Endothelial cell of umbilical vein (primary cell): Measurements from ENCODE around the gene ERFL. TPM values are rescaled to one million over a fixed set of nuclear protein-coding genes. Genes with fewer than 3 reads are reported as not detected.
"Not testable (repeated sequence)": the region's sequence is repeated elsewhere in the genome, so short reads cannot be mapped to it uniquely, and the experiment has no call there.

Experiments used
- BruUV-seq: library from RNA; stranded (reverse); fragments of 400-500 nt; replicated peaks from 2 replicates; lab custom pipeline; 2021; lab: Mats Ljungman, UMichigan
- CTCF ChIA-PET: fragments of 300-600, 350-600 bp; sonication (Branson Sonifier 250); formaldehyde crosslinking; loops from one replicate; lab custom pipeline; 2021; ENCODE audit warnings: antibody characterized with exemption, inconsistent platforms; lab: Charles Lee
- POLR2A ChIA-PET: fragments of 300-600, 350-600 bp; sonication (Branson Sonifier 250); formaldehyde crosslinking; loops from one replicate; lab custom pipeline; 2021; ENCODE audit warnings: antibody characterized with exemption, inconsistent platforms; lab: Charles Lee
- DNase-seq: peaks from one replicate; pipeline ENCODE4 v3.0.0-alpha.2; 2011; ENCODE audit warnings: low read depth, low spot score
- FAIRE-seq: peaks from 2 replicates; lab custom pipeline; 2011; peaks lifted over from hg19 to GRCh38; lab: Jason Lieb, UNC
- H2AFZ ChIP-seq: 2 replicates; pipeline ENCODE4 v1.6.0; 2012; ENCODE audit warnings: low read depth, low read length, control low read depth, inconsistent platforms
- H3K27ac ChIP-seq: 2 replicates; pipeline ENCODE4 v1.5.1; 2011; ENCODE audit warnings: low read depth, mild to moderate bottlenecking, control low read depth, low read length, moderate library complexity; ENCODE audit not compliant: insufficient read depth
- H3K27me3 ChIP-seq, 2 experiments: 2 replicates each; pipeline versions ENCODE4 v1.6.0 to v1.6.1; 2011; ENCODE audit warnings: low read length in 2 of 2, mixed read lengths in 1 of 2; ENCODE audit not compliant: control insufficient read depth in 2 of 2, insufficient read depth in 2 of 2
- H3K36me3 ChIP-seq, 2 experiments: 2 replicates in 1 of 2; 3 replicates in 1 of 2; pipeline ENCODE4 v1.5.1; 2011; ENCODE audit warnings: low read length in 2 of 2, mild to moderate bottlenecking in 1 of 2, moderate library complexity in 1 of 2; ENCODE audit not compliant: control insufficient read depth in 2 of 2, insufficient read depth in 2 of 2; ENCODE audit errors: extremely low read depth in 1 of 2
- H3K4me1 ChIP-seq: 3 replicates; pipeline ENCODE4 v1.5.1; 2011; ENCODE audit warnings: mild to moderate bottlenecking, low read length; ENCODE audit not compliant: control insufficient read depth, insufficient read depth; ENCODE audit errors: extremely low read depth
- H3K4me2 ChIP-seq: 2 replicates; pipeline ENCODE4 v1.6.1; 2011; ENCODE audit warnings: low read length, control low read depth, mixed read lengths; ENCODE audit not compliant: insufficient read depth
- H3K4me3 ChIP-seq, 3 experiments: fragments of 200-600 bp in 1 of 3; sonication (generic), shearing (Covaris generic) in 1 of 3; replicated peaks in 1 of 3; 2 replicates each; pipeline ENCODE4 v1.5.1; 2011 to 2016; ENCODE audit warnings: control low read depth in 3 of 3, low read length in 3 of 3, mild to moderate bottlenecking in 2 of 3, inconsistent platforms in 1 of 3, low read depth in 1 of 3, moderate library complexity in 1 of 3; ENCODE audit not compliant: insufficient read depth in 1 of 3
- H3K79me2 ChIP-seq: 2 replicates; pipeline ENCODE4 v1.6.0; 2012; ENCODE audit warnings: low read length, inconsistent platforms; ENCODE audit not compliant: control insufficient read depth, insufficient read depth
- H3K9ac ChIP-seq: replicated peaks from 2 replicates; pipeline ENCODE3; 2011; ENCODE audit warnings: low read length, control low read depth; ENCODE audit not compliant: insufficient read depth; ENCODE audit errors: extremely low read depth
- H3K9me1 ChIP-seq: replicated peaks from 3 replicates; pipeline ENCODE4 v1.6.0; 2011; ENCODE audit warnings: mild to moderate bottlenecking, low read length; ENCODE audit not compliant: control insufficient read depth, insufficient read depth; ENCODE audit errors: extremely low read depth
- H3K9me3 ChIP-seq: replicated peaks from 2 replicates; pipeline ENCODE4 v1.5.1; 2012; ENCODE audit warnings: low read length, inconsistent platforms; ENCODE audit not compliant: control insufficient read depth, insufficient read depth
- H4K20me1 ChIP-seq: replicated peaks from 2 replicates; pipeline ENCODE3; 2011; ENCODE audit warnings: mild to moderate bottlenecking, low read length; ENCODE audit not compliant: control insufficient read depth, insufficient read depth; ENCODE audit errors: extremely low read depth
- EZH2 ChIP-seq: IDR thresholded peaks from 2 replicates; pipeline ENCODE4 v1.6.1; 2012; ENCODE audit warnings: borderline replicate concordance, low read depth, mild to moderate bottlenecking, moderate library complexity, low read length, inconsistent platforms; ENCODE audit not compliant: severe bottlenecking
- FOS ChIP-seq: IDR thresholded peaks from 2 replicates; pipeline ENCODE4 v1.6.1; 2011; ENCODE audit warnings: mild to moderate bottlenecking, low read length, moderate library complexity, borderline replicate concordance; ENCODE audit not compliant: insufficient read depth
- GATA2 ChIP-seq: IDR thresholded peaks from 2 replicates; pipeline ENCODE4 v1.7.0; 2011; ENCODE audit warnings: low read depth, mild to moderate bottlenecking, moderate library complexity, mixed read lengths, low read length; ENCODE audit not compliant: insufficient read length, insufficient read depth
- JUN ChIP-seq: IDR thresholded peaks from 2 replicates; pipeline ENCODE4 v1.6.1; 2011; ENCODE audit warnings: borderline replicate concordance, low read depth; ENCODE audit not compliant: insufficient read length, insufficient read depth
- MYC ChIP-seq: IDR thresholded peaks from one replicate; pipeline ENCODE4 v1.6.1; 2011; ENCODE audit warnings: mild to moderate bottlenecking, low read depth, low read length
- POLR2A ChIP-seq: IDR thresholded peaks from 2 replicates; pipeline ENCODE4 v1.6.1; 2012; ENCODE audit warnings: low read depth, mild to moderate bottlenecking, control low read depth, low read length
- POLR2AphosphoS5 ChIP-seq: IDR thresholded peaks from 2 replicates; pipeline ENCODE4 v1.6.1; 2012; ENCODE audit warnings: low read depth, mild to moderate bottlenecking, control low read depth, low read length, moderate library complexity; ENCODE audit not compliant: insufficient read depth
- dilution Hi-C: fragments of 300-500 bp; cut with MboI; formaldehyde crosslinking; loops from one replicate; pipeline ENCODE4 v1.15.0; 2019; ENCODE audit warnings: low sequenced_read_pairs; ENCODE audit not compliant: extremely low pct_ligation_motif_present
- intact Hi-C: fragments of 100-400 bp; cut with micrococcal nuclease; formaldehyde crosslinking; loops from one replicate; pipeline ENCODE4 v1.10.0; 2022
- polyA plus RNA-seq, 4 experiments: library from polyadenylated mRNA; depleted of rRNA in 3 of 4; stranded (reverse) in 3 of 4; unstranded in 1 of 4; fragments of >200 nt; gene quantifications; 2 replicates each; pipeline versions ENCODE4 v1.2.1 to v1.2.3, GENCODE V29; 2011 to 2012; ENCODE audit warnings: missing spikeins in 1 of 4
- total RNA-seq: library from RNA; stranded (reverse); gene quantifications from 2 replicates; pipeline ENCODE4 v1.2.3, GENCODE V29; 2021
- TF ChIP-seq, protein P1 (sequence below): IDR thresholded peaks from 2 replicates; pipeline ENCODE4 v1.6.1; 2011; ENCODE audit not compliant: insufficient read depth, insufficient read length
- TF ChIP-seq, protein P2 (sequence below), 2 donors: IDR thresholded peaks; 1 replicate in 1 of 2; 2 replicates in 1 of 2; pipeline ENCODE4 v1.5.1; 2011; ENCODE audit warnings: low read length in 2 of 2, mild to moderate bottlenecking in 2 of 2, moderate library complexity in 2 of 2, control low read depth in 1 of 2, inconsistent platforms in 1 of 2, low read depth in 1 of 2; ENCODE audit not compliant: insufficient read depth in 1 of 2; ENCODE audit errors: extremely low read depth in 1 of 2

ERFL gene
- total and polyA plus RNA-seq, 2 donors (not counting 3 experiments of a cell fraction or from before 2014, with no cell fraction given) = not detected

DNA sequence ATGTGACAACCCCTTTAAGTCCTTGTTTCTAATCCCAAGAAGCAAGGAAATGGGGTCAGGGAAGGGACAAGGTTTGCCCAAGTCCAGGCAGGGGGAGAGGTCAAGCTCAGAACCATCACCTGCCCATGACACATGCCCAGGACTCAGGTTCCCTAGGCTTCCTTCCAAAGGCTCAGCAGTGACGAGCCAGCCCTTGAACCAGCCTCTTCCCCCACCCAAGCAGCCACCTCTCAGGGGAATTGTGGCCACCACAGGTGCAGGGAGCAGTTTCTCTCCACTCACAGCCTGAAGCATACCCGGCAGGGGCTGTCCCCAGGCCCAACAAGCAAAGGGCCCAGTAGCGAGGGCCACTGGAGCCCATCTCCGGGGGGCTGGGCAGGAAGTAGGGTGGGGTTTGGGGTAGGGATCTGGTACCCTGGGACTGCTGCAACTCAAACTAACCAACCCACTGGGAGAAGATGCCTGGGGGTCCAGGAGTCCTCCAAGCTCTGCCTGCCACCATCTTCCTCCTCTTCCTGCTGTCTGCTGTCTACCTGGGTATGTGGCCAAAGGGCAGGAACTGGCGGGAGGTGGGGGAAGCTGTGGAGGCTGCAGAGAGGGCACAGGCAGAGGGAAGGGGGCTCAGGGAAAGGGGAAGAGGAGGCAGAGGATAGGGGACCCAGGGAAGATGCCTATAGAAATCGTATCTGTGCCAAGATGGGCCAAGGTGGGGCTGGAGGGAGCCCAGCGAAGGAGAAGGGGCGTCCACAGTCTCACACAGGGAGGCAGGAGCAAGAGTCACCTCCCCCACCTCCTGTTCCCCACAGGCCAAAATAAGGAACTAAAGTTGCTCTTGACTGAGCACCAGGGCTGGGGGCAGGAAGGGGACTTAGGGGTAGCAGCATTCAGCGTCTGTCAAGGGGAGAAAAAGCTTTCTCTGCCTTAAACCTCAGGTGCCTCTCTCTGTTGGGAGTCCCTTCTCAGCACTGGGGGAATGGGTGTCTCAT, 51.1 kb downstream of the ERFL start, which contains the start of gene CD79A:
Gene CD79A (plus strand): TSS at position 433 of the 986 bp plus-strand sequence. CDS start 26 bp downstream, at position 459.
- Histone ChIP-seq H4K20me1 (no peaks in the 10 kb centered on the region), H3K9me3 (no peaks in the 10 kb centered on the region), H3K79me2 (no peaks in the 10 kb centered on the region), H3K9ac (no peak within 1 kb of the TSS), H3K27me3 (no peaks in the 10 kb centered on the region), H3K36me3 (no peaks in the 10 kb centered on the region), H3K9me1 (no peaks in the 10 kb centered on the region), H2AFZ (no peak within 1 kb of the TSS), H3K4me2 (no peak within 1 kb of the TSS), H3K4me1 (no peaks in the 10 kb centered on the region), H3K27ac (no peak within 1 kb of the TSS), H3K4me3 (no peak within 1 kb of the TSS)
- TF ChIP-seq POLR2A (no peak), JUN (no peak), MYC (no peak), FOS (no peak), GATA2 (no peak), EZH2 (no peak), POLR2AphosphoS5 (no peak)
- TF ChIP-seq, protein P1, sequence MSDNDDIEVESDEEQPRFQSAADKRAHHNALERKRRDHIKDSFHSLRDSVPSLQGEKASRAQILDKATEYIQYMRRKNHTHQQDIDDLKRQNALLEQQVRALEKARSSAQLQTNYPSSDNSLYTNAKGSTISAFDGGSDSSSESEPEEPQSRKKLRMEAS = no peak
- TF ChIP-seq, protein P2, sequence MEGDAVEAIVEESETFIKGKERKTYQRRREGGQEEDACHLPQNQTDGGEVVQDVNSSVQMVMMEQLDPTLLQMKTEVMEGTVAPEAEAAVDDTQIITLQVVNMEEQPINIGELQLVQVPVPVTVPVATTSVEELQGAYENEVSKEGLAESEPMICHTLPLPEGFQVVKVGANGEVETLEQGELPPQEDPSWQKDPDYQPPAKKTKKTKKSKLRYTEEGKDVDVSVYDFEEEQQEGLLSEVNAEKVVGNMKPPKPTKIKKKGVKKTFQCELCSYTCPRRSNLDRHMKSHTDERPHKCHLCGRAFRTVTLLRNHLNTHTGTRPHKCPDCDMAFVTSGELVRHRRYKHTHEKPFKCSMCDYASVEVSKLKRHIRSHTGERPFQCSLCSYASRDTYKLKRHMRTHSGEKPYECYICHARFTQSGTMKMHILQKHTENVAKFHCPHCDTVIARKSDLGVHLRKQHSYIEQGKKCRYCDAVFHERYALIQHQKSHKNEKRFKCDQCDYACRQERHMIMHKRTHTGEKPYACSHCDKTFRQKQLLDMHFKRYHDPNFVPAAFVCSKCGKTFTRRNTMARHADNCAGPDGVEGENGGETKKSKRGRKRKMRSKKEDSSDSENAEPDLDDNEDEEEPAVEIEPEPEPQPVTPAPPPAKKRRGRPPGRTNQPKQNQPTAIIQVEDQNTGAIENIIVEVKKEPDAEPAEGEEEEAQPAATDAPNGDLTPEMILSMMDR (IDR thresholded peaks at IDR 0.05; ENCODE audit: extremely low read depth in 1 of 2, insufficient read depth in 1 of 2, low read depth in 1 of 2, low read length in 2 of 2) = no peak
- dilution Hi-C loops = no loop called here
- POLR2A ChIA-PET = no interaction called here
- CTCF ChIA-PET = no interaction called here
- no peak for FAIRE-seq
- intact Hi-C loops = no loop called here
- DNase-seq = no peak
- no TSS peak for BruUV-seq

DNA sequence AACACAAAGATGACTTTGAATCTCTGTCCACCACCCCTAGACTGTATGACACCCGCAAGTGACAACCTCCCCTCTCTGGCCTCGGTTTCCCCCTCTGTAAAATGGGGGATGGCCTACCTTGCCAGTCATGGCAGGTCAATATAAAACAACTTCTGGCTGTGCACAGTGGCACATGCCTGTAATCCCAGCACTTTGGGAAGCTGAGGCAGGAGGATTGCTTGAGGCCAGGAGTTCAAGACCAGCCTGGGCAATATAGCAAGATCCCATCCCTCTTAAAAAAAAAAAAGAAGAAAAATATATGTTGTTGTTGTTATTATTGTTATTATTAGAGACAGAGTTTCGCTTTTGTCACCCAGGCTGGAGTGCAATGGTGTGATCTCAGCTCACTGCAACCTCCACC, 52.3 kb downstream of the ERFL start:
- FAIRE-seq, H3K4me3 ChIP-seq, dilution Hi-C loops, H3K79me2 ChIP-seq, BruUV-seq, DNase-seq, H3K27me3 ChIP-seq, H2AFZ ChIP-seq, H4K20me1 ChIP-seq, H3K9me1 ChIP-seq, CTCF ChIA-PET, H3K27ac ChIP-seq, intact Hi-C loops, H3K4me2 ChIP-seq, H3K9me3 ChIP-seq, H3K9ac ChIP-seq, H3K4me1 ChIP-seq: not testable (repeated sequence)
- peaks cover 2 to 10% of the 10 kb centered on the region in 2 experiments for H3K36me3 ChIP-seq
- POLR2A ChIA-PET = interaction anchor here (0.7 kb wide), 1 partner anchor 31 kb away, joined by 3 read pairs; no protein-coding TSS in a partner anchor
